ENCODE results near the gene RANBP3.
"Not testable (repeated sequence)": the region's sequence is repeated elsewhere in the genome, so short reads cannot be mapped to it uniquely, and the experiment has no call there.

Gene RANBP3

DNA sequence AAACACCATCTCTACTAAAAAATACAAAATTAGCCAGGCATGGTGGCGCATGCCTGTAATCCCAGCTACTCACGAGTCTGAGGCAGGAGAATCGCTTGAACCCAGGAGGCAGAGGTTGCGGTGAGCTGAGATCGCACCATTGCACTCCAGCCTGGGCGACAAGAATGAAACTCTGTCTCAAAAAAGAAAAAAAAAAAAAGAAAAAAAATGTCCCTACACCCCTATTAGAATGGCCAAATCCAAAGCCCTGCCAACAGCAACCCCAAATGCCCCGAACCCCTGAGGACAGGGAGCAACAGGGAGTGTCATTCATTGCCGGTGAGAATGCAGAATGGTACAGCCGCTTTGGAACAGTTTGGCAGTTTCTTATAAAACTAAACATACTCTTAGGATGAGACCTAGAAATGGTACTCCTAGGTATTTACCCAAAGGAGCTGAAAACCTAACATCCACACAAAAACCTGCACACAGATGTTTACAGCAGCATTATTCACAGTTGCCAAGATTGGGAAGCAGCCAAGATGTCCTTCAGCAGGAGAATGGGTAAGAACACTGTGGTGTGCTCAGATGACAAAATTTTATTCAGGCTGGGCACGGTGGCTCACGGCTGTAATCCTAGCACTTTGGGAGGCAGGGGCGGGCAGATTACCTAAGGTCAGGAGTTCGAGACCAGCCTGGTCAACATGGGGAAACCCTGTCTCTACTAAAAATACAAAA is 94.6 kb downstream of the RANBP3 start:
- DNase-seq (ENCODE audit: low read depth), result not testable (repeated sequence)

DNA sequence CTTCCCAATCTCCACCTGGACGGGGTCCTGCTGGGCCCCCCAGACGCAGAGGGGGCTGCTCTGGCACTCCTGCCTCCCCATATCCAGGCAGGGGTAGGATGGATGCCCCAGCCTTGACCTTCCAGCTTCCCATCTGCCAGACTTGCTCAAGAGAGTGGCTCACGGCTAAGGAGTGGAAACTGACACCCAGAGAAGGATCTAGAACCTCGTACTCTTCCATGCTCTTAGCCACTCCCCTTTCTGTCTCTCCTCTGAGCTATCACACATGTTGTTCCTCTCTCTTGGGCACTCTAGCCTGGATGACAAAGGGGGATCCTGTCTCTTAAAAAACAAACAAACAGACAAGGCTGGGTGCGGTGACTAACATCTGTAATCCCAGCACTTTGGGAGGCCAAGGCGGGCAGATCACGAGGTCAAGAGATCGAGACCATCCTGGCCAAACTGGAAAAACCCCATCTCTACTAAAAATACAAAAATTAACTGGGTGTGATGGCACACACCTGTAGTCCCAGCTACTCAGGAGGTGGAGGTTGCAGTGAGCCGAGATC is 95.4 kb downstream of the RANBP3 start:
- DNase-seq (ENCODE audit: low read depth), result no peak

- DNase-seq (ENCODE audit: low read depth), result no peak
Measured at GRCh38 chr19:5881543-5882299, 96.2 kb downstream of the RANBP3 start.

DNA sequence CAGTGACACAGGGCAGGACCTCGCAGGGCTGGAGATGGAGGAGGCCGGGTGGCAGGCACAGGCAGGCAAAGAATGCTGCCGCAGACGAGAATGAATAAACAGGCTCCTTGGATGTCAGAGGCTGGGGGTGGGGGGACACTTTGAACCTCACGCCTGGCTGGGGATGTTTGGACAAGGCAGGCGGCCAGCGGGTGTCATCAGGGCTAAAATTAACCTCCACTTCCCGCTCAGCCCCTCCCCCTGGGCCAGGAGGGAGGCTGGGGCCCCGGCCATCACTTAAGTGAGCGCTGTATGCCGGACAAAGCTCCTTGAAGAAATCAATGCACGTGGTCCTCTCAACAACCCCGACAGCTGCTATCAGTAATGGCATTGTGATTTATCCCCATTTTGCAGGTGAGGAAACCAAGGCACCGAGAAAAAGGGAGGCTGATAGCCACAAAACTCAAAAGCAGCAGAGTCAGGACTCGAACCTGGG is 97.3 kb downstream of the RANBP3 start:
- DNase-seq (ENCODE audit: low read depth), result no peak

DNA sequence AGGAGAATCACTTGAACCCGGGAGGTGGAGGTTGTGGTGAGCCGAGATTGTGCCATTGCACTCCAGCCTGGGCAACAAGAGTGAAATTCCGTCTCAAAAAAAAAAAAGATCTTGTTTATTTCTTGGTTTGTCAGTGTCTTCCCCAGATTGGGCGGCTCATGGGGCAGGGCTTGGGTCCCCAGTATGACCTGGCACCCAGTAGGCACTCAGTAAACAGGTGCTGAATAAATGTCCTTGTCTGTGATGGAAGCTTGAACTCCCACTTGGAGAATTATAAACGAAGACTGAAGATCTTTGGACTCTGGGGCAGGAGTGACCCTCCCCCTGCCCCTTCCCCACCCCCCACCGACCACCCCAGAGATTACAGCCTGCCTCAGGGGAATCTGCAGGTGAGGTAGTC is 97.7 kb downstream of the RANBP3 start:
- no peak for DNase-seq (ENCODE audit: low read depth)

DNA sequence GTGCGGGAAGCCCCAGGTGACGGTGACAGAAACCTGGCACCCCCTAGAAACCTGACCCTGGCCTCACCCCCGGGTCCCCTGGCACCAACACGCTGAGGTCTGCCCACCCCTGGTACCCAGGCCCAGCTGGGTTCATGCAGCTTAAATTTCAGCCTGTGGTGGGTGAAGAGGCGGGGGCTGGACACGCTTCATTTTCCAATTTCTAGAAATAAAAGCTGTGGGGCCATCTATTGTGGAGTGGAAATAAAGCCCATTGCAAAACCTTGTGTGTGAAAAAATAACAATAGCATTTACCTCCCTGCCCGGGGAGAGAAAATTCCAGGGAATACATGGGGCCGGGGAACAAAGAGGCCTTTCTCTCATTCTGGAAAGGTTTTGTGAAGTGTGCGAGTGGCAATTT is 100.1 kb downstream of the RANBP3 start:
- DNase-seq (ENCODE audit: low read depth), result no peak

DNA sequence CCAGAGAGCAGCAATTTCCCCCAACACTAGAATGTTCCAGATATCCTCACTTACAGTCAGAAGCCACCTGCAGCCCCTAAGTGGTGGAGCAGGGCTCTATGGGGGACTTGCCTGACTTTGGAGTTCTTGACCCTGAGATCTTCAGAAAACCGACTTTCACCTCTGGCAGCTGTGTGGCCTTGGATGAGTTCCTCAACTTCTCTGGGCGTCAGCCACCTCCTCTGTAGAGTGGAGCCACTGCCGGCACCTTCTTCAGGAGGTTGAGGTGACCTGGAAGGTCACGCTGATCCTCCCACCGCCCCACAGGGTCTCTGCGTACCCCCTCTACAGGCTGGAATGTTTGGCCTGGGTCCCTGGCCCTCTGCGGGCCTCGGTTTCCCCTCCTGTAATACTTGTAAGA is 100.5 kb downstream of the RANBP3 start:
- DNase-seq (ENCODE audit: low read depth), result no peak

DNA sequence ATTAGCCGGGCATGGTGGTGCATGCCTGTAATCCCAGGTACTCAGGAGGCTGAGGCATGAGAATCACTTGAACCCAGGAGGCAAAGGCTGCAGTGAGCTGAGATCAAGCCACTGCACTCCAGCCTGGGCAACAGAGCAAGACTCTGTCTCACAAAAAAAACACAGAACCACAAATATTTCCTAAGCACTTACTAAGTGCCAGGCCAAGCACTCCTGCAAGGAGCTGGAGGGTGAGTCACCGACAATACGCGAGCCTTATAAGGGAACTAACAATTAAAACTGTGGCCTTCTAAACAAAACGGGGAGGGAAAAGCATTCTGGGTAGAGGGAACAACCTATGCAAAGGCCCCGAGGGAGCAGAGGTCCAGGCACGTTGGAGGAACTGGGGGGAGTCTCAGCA is 103.4 kb downstream of the RANBP3 start:
- not testable (repeated sequence) for DNase-seq (ENCODE audit: low read depth)

GRCh38 chr19:5873617-5874199 is 104.2 kb downstream of the RANBP3 start:
- DNase-seq (ENCODE audit: low read depth), result no peak

DNA sequence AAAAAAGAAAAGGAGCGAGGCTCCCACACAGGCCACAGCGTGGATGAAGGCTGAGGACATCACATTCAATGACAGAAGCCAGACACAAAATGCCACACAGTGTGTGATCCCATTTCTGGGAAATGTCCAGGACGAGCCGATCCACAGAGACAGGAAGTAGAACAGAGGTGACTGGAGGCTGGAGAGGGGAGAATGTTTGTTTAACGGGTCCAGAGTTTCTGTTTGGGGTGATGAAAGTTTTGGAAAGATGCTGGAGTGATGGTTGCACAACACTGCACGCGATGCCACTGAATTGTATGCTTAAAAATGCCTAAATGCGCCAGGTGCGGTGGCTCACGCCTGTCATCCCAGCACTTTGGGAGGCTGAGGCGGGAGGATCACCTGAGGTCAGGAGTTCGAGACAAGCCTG is 107.0 kb downstream of the RANBP3 start:
- no peak for DNase-seq (ENCODE audit: low read depth)

DNA sequence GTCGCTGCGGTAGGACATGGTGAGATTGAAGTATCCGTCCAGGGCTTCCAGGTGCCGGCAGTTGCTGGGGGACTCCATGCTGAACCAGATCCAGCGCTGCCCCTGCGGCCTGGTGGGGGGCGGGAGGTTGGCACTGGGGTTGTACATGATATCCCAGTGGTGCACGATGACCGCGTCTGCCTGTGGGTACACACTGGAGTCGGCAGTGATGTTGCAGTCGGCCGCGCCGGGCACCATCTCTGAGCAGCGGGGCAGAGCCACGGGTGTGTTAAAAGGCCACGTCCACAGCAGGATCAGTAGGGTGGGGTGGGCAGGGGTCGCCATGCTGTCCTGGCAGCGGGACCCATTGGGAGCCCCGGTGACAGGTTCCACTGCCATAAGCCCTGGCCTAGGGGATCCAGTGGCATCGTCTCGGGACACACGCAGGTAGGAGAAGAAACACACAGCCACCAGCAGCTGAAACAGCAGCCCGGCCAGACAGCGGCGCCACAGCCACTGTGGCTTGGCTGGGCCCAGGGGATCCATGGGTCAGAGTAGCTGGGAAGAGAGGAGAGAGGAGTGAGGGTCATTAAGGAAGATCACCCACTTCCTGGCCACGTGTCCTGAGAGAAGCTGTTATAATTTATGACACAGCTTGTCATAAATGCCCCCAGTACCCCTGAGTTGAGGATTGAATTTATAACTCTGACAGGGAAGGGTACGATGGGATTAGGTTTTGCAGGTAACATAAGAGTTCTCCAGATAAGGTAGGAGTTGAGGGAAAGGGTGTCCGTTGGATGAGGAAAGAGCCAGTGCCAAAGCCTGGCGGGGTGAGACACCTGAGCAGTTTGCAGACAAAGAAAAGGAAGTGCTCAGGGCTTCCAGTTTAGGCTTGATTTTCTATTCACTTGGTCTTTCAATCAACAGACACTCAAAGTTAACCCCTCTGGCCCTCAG is 110.5 kb downstream of the RANBP3 start:
- no peak for DNase-seq (ENCODE audit: low read depth)
